HPDE6-E6E7 (cell line): ENCODE results near the gene ARPC1A.
A peak's percentile ranks its signal among the peaks of the same experiment; 100 is the strongest.
"Not testable (repeated sequence)": the region's sequence is repeated elsewhere in the genome, so short reads cannot be mapped to it uniquely, and the experiment has no call there.

ENCODE experiments used
- DNase-seq: peaks from one replicate; pipeline ENCODE4 v3.0.0; 2011; ENCODE audit warnings: missing footprints; ENCODE audit errors: extremely low spot score

ARPC1A gene

DNA sequence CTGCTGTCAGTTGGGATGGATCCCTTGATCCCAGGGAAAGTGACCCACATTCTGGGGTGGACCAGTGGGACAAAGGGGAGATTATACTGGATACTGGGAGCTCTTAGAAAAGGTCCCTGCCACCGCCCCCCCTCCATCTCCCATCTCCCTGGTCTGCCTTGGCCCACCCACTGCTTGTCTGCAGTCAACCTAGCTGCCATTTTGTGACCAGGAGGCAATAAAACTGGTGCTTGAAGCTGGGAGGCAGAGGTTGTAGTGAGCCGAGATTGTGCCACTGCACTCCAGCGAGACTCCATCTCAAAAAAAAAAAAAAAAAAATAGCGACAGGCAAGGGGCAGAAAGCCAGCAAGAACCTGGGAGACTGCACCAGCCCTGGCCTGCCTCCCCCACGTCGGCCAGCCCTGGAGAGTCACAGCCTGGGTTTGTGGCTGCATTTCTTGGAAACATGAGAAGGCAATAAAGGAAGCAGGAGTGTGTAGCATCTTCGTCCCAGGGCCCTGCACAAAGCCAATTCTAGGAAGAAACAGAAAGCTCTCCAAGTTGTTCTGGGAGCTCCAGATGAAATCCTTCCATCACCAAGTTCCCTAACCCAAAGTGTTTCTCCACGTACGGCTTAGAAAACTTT is 44.2 kb downstream of the ARPC1A start:
- no peak for DNase-seq

DNA sequence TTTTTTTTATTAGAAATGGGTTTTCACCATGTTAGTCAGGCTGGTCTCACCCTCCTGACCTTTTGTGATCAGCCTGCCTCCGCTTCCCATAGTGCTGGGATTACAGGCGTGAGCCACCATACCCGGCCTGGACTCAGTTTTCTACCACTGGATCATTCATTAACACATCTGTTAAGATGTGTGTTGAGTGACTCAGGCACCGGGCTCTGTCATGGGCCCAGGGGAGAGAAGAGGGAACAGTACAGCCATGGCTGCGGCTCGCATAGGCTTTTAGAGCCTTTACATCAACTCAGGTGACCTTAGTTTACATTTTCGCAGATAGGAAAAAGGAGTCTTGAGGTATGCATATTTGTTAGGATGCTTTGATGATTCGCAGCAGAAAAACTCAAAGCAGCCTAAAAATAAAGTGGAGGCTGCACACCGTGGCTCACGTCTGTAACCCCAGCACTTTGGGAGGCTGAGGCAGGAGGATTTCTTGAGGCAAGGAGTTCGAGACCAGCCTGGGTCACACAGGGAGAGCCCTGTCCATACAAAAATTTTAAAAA is 45.8 kb downstream of the ARPC1A start:
- DNase-seq = no peak

DNA sequence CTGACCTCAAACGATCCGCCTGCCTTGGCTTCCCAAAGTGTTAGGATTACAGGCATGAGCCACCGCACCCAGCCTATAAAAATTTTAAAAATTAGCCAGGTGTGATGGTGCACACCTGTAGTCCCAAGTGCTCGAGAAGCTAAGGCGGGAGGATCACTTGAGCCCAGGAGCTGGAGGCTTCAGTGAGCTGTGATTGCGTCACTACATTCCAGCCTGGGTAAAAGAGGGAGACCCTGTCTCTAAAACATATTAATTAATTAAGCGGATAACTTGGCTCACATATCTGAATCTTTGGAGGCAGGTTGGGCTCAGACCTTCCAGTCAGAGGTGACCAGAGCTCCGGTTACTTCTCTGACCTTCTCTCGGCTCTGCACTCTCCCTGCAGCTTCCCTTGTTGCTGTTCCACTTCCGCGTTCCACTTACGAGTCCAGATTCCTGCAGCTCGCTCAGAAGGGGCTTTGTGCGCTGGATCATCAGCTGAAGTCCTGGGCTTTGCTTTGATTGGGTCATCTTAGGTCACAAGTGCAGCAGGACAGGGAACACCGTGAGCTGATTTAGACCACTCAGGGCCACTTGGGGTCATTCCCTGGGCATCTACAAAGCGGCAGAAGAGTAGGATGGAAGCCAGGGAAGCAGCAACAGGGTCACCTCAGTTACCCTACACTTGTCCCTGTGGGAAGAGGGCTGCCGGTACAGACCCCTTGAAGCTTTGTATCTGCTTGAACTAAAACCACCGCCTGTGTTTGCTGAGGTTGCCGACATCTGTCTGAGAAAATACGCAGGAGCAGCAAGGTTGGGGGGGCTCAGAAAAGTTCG is 46.8 kb downstream of the ARPC1A start:
- DNase-seq = no peak

DNA sequence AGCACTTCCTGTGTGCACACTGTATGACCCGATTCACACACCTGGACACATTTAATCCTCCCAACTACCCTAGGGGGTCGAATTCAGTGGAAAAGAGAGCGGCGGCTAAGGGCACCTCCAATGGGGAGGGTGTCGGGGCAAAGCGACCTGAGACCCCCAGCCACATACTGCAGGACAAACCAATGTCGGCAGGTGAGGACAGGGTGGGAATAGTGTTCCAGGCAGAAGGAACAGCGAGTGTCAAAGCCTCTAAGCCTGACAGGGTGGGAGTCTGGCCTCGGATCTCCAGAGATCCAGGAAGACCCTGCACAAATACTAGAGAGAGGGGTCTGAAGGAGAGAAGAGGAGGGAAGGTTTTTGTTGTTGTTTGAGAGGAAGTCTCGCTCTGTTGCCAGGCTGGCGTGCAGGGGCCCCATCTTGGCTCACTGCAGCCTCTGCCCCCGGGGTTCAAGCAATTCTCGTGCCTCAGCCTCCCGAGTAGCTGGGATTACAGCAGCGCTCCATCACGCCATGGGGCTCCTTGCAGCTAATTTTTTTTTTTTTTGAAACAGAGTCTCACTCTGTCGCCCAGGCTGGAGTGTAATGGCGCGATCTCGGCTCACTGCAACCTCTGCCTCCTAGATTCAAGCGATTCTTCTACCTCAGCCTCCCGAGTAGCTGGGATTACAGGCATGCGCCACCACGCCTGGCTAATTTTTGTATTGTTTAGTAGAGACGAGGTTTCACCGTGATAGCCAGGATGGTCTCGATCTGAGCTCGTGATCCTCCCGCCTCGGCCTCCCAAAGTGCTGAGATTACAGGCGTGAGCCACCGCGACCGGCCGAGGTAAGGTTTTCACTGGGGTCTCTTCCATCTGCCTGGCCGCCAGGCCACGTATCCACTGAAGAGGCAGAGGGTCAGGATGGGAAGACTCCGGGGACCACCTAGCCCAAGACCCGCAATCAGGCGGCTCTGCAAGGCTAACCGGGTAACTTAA is 47.7 kb downstream of the ARPC1A start:
- DNase-seq = no peak

DNA sequence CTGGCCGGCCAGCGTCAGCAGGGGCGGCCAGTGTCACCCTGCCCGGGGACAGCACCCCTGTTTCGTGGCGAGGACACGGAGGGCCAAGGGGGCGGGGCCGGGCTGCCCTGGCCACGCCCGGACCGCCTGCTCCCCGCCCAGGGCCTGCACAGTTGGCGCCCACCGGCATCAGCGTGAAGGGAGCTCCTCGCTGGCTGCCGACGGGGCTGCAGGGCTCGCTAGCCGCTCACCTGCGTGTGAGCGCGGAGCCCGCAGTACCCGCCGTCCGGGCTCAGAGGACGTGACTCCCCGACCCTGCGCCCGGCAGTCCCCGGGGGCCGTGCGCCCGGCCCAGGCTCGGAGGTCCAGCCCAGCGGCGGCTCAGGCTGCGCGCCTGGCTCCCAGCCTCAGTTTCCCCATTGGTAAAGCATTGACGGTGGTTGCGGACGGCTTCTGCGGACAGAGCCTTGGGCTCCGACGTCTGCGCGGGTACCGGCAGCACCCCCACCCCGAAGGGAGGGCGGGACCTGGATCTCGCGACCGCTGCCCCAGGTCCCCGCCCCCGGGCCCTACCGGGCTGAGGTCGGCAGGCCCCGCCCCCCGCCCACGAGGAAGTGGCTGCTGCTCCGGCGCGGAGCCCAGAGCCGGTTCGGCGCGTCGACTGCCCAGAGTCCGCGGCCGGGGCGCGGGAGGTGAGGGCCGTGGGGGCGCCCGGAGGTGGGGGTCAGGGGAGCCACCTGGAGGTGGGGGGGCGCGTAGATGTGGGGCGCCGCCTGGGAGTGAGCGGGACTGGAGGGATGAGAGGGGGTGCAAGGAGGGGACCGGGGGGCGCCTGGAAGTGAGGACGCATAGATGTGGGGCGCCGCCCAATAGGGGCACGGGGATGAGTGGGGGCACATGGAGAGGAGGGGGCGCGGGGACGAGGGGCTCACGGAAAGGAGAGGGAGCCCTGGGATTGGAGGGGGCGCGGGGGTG is 48.7 kb downstream of the ARPC1A start, which contains the start of gene ARPC1B:
TSS of gene ARPC1B (plus strand) at position 620 of the 954 bp plus-strand sequence. CDS start 10,985 bp downstream, outside the sequence.
- DNase-seq = peak; percentile 85

DNA sequence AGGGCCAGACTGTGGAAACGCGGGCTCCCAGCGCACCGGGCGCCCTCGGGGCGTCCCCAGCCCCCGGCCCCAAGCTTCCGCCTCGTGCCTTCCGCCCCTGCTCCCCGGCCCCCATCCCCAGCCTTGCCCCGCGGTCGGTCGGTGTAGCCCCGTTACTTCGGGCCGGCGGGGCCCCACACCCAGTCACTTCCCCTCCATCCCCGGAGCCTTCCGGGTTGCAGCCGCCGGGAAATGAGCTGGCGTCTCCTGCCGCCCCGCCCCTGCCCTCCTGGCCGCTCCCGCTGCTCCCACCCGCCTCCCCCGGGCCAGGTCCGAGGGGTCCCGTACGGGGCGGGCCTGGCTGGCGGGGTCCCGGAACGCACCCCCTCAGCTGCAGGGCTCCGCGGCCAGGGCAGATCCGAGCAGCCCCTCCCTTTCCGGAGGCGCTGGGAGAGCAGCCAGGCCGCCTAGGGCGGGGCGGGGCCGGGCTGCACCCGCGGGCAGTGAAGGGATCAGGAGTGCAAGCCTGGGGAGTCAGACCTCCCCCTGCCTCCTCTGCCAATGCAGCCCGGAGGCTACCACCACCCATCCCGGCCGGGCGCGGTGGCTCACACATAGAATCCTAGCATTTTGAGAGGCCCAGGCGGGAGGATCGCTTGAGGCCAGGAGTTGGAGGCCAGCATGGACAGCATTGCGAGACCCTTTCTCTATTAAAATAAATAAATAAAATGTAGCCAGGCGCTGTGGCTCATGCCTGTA is 49.5 kb downstream of the ARPC1A start:
- peak; percentile 66 for DNase-seq

DNA sequence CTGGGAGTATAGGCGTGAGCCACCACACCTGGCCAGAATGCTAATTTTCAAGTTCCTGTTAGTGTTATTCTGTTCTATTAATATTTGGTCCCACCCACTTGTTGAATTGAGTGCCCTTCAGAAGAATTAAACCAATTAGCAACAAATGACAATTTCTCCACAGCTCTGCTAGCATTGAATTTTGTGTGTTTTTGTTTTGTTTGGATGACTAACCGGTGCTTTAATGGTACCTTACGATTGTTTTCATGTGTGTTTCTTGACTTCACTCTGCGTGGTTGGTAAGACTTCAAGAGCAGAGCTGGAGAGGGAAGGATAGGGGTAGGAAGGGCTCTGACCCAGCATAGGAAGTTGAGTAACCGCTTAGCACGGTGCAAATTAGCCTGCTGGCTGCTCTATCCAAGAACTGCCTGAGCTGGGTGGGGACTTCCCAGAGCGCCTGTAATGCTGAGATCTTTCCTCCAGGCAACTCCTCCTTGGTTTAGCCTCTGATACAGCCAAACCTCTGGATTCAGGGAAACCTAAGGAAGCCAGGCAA is 53.4 kb downstream of the ARPC1A start:
- peak; percentile 71 for DNase-seq

DNA sequence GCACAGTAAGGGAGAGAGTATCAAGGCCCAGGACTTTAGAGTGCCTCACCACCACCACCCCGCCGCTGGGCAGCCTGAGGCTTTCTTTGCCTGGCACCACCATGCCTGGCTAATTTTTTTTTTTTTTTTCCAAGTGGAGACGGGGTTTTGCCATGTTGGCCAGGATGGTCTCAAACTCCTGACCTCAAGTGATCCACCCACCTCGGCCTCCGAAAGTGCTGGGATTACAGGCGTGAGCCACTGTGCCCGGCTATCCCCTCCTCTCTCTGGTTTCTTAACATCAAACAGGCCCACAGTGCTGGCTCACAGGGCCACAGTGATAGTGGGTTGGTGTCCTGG is 54.0 kb downstream of the ARPC1A start:
- DNase-seq = not testable (repeated sequence)

DNA sequence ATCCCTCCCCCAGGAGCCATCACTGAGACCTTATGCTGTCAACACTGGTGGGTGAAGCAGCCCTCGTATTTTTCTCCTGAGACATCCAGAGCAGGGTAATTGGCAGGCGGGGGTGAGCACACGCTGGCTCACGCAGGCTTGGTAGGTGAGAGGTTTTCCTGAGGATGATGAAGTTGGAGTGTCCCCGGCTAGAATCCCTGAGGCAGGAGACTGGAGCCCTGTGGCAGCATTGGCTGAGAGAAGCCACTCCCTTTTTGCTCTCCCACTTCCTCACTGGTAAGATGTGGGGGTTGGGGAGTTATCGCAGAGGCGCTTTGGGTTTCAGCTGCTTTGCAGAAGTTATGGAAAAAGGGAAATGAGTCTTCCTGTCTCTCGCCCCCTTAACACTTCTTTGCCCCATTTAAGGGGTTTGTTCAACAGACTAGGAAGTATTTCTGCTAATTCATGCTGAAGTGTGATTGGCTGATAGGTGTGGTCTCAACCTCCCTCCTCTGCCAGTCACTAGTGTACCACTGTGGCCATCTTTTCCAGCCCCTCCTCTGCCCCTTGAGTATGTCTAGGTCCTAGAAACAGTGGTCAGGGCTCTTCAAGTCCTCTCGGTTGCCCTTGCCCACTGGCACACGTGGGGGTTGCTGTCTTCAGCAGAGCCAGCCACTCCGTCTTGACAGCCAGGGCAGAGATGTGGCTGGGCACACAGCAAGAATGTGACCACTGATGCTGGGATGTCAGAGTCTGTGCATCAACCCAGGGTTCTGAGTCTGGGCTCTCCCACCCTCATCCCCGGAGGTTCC is 54.5 kb downstream of the ARPC1A start:
- no peak for DNase-seq

DNA sequence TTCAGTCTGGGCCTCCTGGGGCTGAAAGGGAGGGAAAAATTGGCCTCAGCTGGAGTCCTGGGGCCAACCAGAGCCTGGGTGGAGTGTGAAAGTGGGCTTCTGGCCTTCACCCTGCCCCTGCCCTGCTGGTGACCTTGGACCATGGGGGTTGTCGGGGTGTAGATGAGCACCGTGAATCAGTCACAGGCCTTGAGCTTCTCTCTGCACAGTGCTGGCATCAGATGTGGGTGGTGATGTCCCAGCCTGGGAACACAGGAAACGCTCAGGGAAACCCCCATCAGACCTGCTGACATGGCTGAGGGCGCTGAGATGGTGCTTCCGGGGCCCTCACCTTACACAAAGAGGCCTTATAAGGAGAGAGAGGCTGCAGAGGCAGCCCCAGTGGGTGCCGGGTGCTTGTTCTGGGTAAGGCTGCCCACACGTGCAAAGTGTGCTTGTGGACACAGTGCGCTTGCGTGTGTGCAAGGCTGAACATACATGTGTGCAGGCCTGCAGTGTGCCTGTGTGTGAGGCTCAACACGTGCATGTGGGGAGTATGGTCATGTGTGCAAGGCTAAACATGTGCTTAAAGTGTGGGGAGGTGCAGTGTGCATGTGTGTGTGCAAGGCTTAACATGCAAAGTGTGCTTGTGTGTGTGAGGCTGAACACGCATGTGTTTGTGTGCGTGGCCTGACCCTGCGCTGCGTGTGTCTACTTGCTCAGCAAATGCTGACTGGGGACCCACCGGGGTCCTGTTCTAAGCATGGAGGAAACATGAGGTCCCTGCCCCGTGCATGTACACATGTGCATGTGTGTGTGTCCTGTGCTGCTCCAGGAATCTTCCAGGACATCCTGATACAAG is 55.3 kb downstream of the ARPC1A start:
- no peak for DNase-seq

DNA sequence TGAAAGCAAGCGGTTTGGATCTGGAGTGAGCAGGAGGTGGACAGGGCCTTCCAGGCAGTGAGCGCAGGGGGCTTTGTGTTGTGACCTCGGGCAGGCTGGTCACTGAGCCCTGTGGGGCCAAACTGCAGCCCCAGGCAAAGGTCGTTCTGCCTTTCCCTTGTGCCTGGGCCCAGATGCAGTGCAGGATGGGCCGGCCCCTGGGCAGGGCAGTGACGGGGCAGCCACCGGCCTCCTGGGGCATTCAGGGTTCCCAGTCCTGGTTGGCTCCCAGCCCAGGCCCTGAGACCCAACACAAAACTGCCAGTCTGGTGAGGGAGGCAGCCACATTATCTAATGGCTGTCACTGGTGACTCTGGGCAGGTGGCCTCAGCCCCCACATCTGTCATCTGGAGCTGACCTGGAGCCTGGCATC is 56.0 kb downstream of the ARPC1A start:
- no peak for DNase-seq

DNA sequence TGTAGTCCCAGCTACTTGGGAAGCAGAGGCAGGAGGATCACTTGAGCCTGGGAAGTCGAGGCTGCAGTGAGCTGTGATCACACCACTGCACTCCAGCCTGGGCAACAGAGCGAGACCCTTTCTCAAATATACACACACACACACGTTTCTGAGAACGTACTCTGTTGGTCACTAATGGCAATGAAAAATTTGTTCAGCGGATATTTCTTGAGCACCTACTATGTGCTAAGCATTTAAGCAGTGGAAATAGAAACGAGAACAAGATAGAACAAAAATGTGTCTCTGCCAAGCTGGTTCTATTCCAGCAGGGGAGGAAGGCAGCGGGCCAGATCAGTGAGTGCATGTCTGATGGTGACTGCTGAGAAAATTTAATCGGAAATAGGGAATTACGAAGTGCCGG is 57.5 kb downstream of the ARPC1A start:
- DNase-seq = no peak

DNA sequence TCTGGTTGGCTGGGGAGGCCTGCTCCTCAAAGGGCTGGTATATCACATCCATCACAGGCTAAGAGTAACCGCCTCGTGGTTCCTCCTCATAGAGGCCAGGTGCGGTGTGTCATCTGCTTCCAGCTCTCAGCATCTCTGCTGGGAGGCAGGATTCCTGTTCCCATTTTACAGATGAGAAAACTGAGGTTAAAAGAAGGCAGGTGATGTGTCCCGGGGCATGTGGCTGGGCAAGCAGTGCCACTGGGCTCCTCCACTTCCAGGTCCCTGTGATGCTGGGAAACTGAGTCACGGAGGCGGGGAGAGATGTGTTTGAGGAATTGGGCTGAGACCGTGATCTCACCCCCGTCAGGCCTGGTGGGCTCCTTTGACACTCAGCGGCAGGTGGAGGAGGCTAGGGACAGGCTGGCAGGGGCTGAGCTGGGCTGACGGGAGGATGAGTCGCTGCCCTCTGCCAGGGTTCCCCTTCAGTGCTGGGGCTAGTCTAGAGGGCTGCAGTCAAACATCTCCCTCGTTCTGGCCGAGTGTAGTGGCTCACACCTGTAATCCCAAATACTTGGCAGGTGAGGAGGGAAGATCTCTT is 58.2 kb downstream of the ARPC1A start:
- DNase-seq = no peak

DNA sequence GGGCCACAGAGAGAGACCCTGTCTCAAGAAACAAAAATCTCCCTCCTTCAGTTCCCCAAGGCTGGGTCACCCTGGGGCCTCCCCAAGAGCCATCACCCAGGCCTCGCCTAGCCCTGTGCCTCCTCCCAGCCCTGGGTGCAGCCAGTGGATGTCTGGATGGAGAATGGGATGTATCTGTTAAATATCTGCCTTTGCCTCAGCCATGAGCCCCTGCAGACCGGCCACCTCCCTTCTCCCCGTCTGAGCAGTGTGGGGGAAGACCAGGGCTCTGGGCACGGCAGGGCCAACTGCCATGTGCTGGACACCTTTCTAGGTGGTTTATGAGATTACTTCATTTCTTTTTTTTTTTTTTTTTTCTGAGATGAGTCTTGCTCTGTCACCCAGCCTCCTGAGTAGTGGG is 58.8 kb downstream of the ARPC1A start:
- no peak for DNase-seq

DNA sequence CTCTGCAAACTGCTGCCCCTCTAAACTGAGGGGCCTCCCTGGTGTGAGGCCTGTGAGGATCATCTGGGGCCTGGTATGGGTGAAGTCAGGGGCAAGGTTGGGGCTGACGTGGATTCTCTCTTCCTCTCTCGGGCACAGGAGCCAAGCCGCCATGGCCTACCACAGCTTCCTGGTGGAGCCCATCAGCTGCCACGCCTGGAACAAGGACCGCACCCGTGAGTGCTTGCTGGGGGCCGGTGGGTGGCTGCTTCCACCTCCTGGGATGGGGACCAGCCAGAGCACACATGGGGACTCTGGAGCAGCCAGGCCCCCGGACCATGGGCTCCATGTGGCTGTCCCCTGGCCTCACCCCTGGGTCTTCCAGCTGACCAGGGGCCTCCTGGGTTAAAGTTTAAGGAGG is 59.9 kb downstream of the ARPC1A start:
- DNase-seq = no peak

DNA sequence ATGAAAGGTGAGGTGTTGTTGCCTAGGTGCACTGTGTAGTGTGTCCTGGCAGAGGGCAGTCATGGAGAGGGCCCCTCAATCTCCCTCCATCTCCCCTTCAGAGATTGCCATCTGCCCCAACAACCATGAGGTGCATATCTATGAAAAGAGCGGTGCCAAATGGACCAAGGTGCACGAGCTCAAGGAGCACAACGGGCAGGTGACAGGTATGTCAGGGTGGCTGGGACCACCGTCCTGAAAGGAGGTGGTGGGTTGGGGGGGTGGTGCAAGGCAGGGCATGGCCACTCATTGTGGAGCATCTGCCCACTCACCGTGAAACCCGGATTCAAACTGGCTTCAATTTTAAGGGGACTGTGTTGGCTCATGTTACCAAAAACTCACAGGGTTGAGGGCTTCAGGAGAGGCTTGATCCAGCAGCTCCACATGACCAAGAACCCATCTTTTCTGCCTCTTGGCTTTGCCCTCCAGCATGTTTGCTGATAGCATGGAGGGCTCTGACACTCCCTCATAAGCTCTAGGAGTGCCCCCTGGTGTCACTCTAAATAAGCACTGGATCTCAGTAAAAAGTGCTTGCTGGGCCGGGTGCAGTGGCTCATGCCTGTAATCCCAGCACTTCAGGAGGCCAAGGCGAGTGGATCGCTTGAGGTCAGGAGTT is 61.0 kb downstream of the ARPC1A start:
- DNase-seq = no peak

DNA sequence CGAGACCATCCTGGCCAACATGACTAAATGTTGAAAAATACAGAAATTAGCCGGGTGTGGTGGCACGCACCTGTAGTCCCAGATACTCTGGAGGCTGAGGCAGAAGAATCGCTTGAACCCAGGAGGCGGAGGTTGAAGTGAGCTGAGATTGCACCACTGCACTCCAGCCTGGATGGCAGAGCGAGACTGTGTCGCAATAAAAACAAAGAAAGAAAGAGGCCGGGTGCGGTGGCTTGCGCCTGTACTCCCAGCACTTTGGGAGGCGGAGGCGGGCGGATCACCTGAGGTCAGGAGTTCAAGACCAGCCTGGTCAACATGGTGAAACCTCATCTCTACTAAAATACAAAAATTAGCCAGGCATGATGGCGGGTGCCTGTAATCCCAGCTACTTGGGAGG is 61.5 kb downstream of the ARPC1A start:
- DNase-seq = not testable (repeated sequence)
